ENCODE data around the gene SLX9. TPM values are rescaled to one million over a fixed set of nuclear protein-coding genes. Genes with fewer than 3 reads are reported as not detected.

Gene SLX9
- total RNA-seq, 1 donor from 2014 or later: 80.8 TPM

GRCh38 chr21:44987301-44987885 lies 47.6 kb downstream of the SLX9 start:
- Mint-ChIP-seq H3K27ac (no peak overlapping the region), H3K27me3 (no peaks in the 10 kb centered on the region), H3K4me3 (no peak overlapping the region), H3K9me3 (no peaks in the 10 kb centered on the region), H3K36me3 (ENCODE audit: low read depth) (no peaks in the 10 kb centered on the region), H3K4me1 (no peaks in the 10 kb centered on the region)
- no peak for DNase-seq
- intact Hi-C loops (cut with micrococcal nuclease): no loop called here

GRCh38 chr21:44987886-44988606 lies 48.2 kb downstream of the SLX9 start:
- intact Hi-C loops (cut with micrococcal nuclease): no loop called here
- H3K4me1 Mint-ChIP-seq: no peaks in the 10 kb centered on the region
- H3K27ac Mint-ChIP-seq: no peak overlapping the region
- no peaks in the 10 kb centered on the region for H3K27me3 Mint-ChIP-seq
- no peak for DNase-seq
- no peaks in the 10 kb centered on the region for H3K9me3 Mint-ChIP-seq
- no peak overlapping the region for H3K4me3 Mint-ChIP-seq
- H3K36me3 Mint-ChIP-seq (ENCODE audit: low read depth): no peaks in the 10 kb centered on the region

GRCh38 chr21:44988607-44989536 lies 49.0 kb downstream of the SLX9 start:
- H3K27me3 Mint-ChIP-seq: no peaks in the 10 kb centered on the region
- no peaks in the 10 kb centered on the region for H3K9me3 Mint-ChIP-seq
- no peak overlapping the region for H3K4me3 Mint-ChIP-seq
- no peaks in the 10 kb centered on the region for H3K36me3 Mint-ChIP-seq (ENCODE audit: low read depth)
- no peak for DNase-seq
- no peaks in the 10 kb centered on the region for H3K4me1 Mint-ChIP-seq
- H3K27ac Mint-ChIP-seq: no peak overlapping the region
- intact Hi-C loops (cut with micrococcal nuclease): no loop called here

GRCh38 chr21:44989537-44989886 lies 49.7 kb downstream of the SLX9 start:
- Mint-ChIP-seq H3K4me1 (no peaks in the 10 kb centered on the region), H3K36me3 (ENCODE audit: low read depth) (no peaks in the 10 kb centered on the region), H3K27me3 (no peaks in the 10 kb centered on the region), H3K27ac (no peak overlapping the region), H3K4me3 (no peak overlapping the region), H3K9me3 (no peaks in the 10 kb centered on the region)
- intact Hi-C loops (cut with micrococcal nuclease): no loop called here
- DNase-seq: no peak

GRCh38 chr21:44989943-44990780 lies 50.3 kb downstream of the SLX9 start:
- Mint-ChIP-seq H3K4me3 (no peak overlapping the region), H3K27ac (no peak overlapping the region), H3K36me3 (ENCODE audit: low read depth) (no peaks in the 10 kb centered on the region), H3K9me3 (no peaks in the 10 kb centered on the region), H3K27me3 (no peaks in the 10 kb centered on the region), H3K4me1 (no peaks in the 10 kb centered on the region)
- intact Hi-C loops (cut with micrococcal nuclease): no loop called here
- no peak for DNase-seq

- Mint-ChIP-seq H3K27me3 (no peaks in the 10 kb centered on the region), H3K9me3 (no peaks in the 10 kb centered on the region), H3K4me3 (no peak overlapping the region), H3K27ac (no peak overlapping the region), H3K4me1 (no peaks in the 10 kb centered on the region), H3K36me3 (ENCODE audit: low read depth) (no peaks in the 10 kb centered on the region)
- intact Hi-C loops (cut with micrococcal nuclease): no loop called here
- no peak for DNase-seq
These were observed 51.1 kb downstream of the SLX9 start for GRCh38 chr21:44990921-44991320.

- no peak overlapping the region for H3K4me3 Mint-ChIP-seq
- no peak overlapping the region for H3K27ac Mint-ChIP-seq
- intact Hi-C loops (cut with micrococcal nuclease): no loop called here
- H3K36me3 Mint-ChIP-seq (ENCODE audit: low read depth): no peaks in the 10 kb centered on the region
- no peak for DNase-seq
- no peaks in the 10 kb centered on the region for H3K4me1 Mint-ChIP-seq
- H3K27me3 Mint-ChIP-seq: no peaks in the 10 kb centered on the region
- H3K9me3 Mint-ChIP-seq: no peaks in the 10 kb centered on the region
These were observed 52.0 kb downstream of the SLX9 start for GRCh38 chr21:44991538-44992483.

GRCh38 chr21:44992608-44993031 lies 52.8 kb downstream of the SLX9 start:
- intact Hi-C loops (cut with micrococcal nuclease): no loop called here
- no peak for DNase-seq
- H3K27me3 Mint-ChIP-seq: no peaks in the 10 kb centered on the region
- H3K27ac Mint-ChIP-seq: no peak overlapping the region
- no peaks in the 10 kb centered on the region for H3K4me1 Mint-ChIP-seq
- H3K4me3 Mint-ChIP-seq: no peak overlapping the region
- no peaks in the 10 kb centered on the region for H3K36me3 Mint-ChIP-seq (ENCODE audit: low read depth)
- no peaks in the 10 kb centered on the region for H3K9me3 Mint-ChIP-seq

GRCh38 chr21:44993321-44994046 lies 53.7 kb downstream of the SLX9 start:
- H3K4me1 Mint-ChIP-seq: no peaks in the 10 kb centered on the region
- no peak for DNase-seq
- H3K9me3 Mint-ChIP-seq: no peaks in the 10 kb centered on the region
- intact Hi-C loops (cut with micrococcal nuclease): no loop called here
- H3K36me3 Mint-ChIP-seq (ENCODE audit: low read depth): no peaks in the 10 kb centered on the region
- no peak overlapping the region for H3K4me3 Mint-ChIP-seq
- no peaks in the 10 kb centered on the region for H3K27me3 Mint-ChIP-seq
- no peak overlapping the region for H3K27ac Mint-ChIP-seq

GRCh38 chr21:44994047-44994694 lies 54.3 kb downstream of the SLX9 start:
- Mint-ChIP-seq H3K27me3 (no peaks in the 10 kb centered on the region), H3K4me1 (no peaks in the 10 kb centered on the region), H3K4me3 (no peak overlapping the region), H3K36me3 (ENCODE audit: low read depth) (no peaks in the 10 kb centered on the region), H3K27ac (no peak overlapping the region), H3K9me3 (no peaks in the 10 kb centered on the region)
- intact Hi-C loops (cut with micrococcal nuclease): no loop called here
- no peak for DNase-seq

GRCh38 chr21:44994695-44995342 lies 55.0 kb downstream of the SLX9 start:
- intact Hi-C loops (cut with micrococcal nuclease): no loop called here
- no peak overlapping the region for H3K27ac Mint-ChIP-seq
- no peak overlapping the region for H3K4me3 Mint-ChIP-seq
- no peak for DNase-seq
- no peaks in the 10 kb centered on the region for H3K4me1 Mint-ChIP-seq
- no peaks in the 10 kb centered on the region for H3K9me3 Mint-ChIP-seq
- H3K36me3 Mint-ChIP-seq (ENCODE audit: low read depth): no peaks in the 10 kb centered on the region
- no peaks in the 10 kb centered on the region for H3K27me3 Mint-ChIP-seq

Measured in activated CD4-positive, alpha-beta T cell treated with anti-CD3 and anti-CD28 coated beads, Interleukin-2, amount 10 ng/mL, durations not matched to agents 24 days and 14 days (primary cell).